C4-2B (cell line): ENCODE results near the gene FRMD4B.

ENCODE experiments used
- H3K27ac ChIP-seq: fragments of 450-650 bp; 2 replicates; pipeline ENCODE4 v1.5.1; 2017
- CTCF ChIP-seq: fragments of 450-650 bp; conservative IDR thresholded peaks from 2 replicates; pipeline ENCODE4 v1.5.1; 2017; ENCODE audit warnings: mild to moderate bottlenecking
- ZFX ChIP-seq: fragments of 450-650 bp; IDR thresholded peaks from 2 replicates; pipeline ENCODE4 v1.6.1; 2017

FRMD4B gene

DNA sequence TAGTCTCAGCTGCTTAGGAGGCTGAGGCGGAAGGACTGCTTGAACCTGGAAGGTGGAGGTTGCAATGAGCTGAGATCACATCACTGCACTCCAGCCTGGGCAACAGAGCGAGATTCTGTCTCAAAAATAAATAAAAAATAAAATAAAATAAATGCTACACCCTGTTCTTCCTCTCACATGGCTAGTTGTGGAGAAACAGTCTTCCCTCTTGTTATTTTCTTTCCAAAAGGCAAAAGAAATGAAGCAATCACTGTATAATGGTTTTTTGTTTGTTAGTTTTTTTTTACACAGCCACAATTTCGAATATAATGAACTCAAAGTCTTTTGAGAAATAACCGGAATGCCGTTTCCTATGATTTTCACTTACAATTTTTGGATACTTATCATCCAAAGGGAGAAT lies 4.9 kb upstream of the FRMD4B start:
- H3K27ac ChIP-seq = no peak overlapping the region
- no peak for TF ChIP-seq CTCF
- TF ChIP-seq ZFX = no peak

- no peak overlapping the region for H3K27ac ChIP-seq
- no peak for TF ChIP-seq ZFX
- no peak for TF ChIP-seq CTCF
Measured at GRCh38 chr3:69389520-69390248, 3.8 kb upstream of the FRMD4B start.

DNA sequence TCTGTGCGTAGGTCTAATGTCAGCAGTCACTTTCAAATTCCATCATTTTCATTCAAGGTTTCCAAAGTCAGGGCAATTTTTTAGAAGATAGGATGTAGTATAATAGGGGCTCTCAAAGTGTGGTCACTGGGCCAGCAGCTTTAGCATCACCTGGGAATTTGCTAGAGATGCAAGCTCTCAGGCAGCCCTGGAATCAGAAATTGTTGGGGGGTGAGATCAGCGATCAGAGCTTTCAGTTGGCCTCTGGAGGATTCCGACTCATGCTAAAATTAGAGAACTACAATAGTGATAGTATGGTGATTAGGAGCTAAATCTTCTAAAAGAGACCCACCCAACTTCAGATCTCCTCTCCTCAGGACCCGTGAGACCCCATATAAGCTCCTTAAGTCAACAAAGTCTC lies 2.4 kb upstream of the FRMD4B start:
- TF ChIP-seq CTCF (no peak), ZFX (no peak)
- H3K27ac ChIP-seq = no peak overlapping the region

- TF ChIP-seq CTCF (no peak), ZFX (no peak)
- H3K27ac ChIP-seq = no peak overlapping the region
Measured at GRCh38 chr3:69386556-69387385, 883 bp upstream of the FRMD4B start.

GRCh38 chr3:69385123-69385722 lies 665 bp downstream of the FRMD4B start:
- no peak overlapping the region for H3K27ac ChIP-seq
- no peak for TF ChIP-seq CTCF

DNA sequence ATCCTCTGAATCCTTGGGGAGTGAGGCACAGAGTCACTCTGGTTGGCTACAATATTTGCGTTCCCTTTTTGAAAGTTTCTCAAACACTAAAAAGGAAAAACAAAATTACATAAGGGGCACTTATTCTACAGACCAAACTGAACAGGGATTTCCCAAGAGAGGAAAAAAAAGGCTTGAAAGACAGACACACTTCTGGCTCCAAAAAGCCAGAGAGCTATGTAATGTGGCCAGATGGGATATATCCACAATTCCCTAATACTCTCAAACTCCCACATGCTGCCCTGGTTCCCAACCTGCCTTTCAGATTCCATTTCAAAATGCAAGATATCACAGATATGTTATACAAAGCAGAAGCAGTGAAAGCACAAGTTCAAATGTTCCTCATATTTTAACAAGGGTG lies 1.6 kb downstream of the FRMD4B start:
- TF ChIP-seq CTCF (no peak), ZFX (no peak)
- no peak overlapping the region for H3K27ac ChIP-seq

GRCh38 chr3:69379661-69380060 lies 6.2 kb downstream of the FRMD4B start:
- H3K27ac ChIP-seq = no peak overlapping the region
- TF ChIP-seq ZFX (no peak), CTCF (no peak)
